GM18499 (cell line): ENCODE data around the gene CASKIN1.
A peak's percentile ranks its signal among the peaks of the same experiment; 100 is the strongest.
"Not testable (repeated sequence)": the region's sequence is repeated elsewhere in the genome, so short reads cannot be mapped to it uniquely, and the experiment has no call there.

ENCODE experiments used
- ATAC-seq: cut with Tn5 transposase; IDR thresholded peaks from one replicate; pipeline ENCODE4 v1.9.1; 2021; ENCODE audit warnings: moderate number of reproducible peaks; ENCODE audit not compliant: insufficient read depth, unreplicated experiment

Gene CASKIN1

GRCh38 chr16:2210386-2211365 lies 14.3 kb upstream of the CASKIN1 start, which contains the start of gene BRICD5:
Gene BRICD5 (minus strand): TSS chr16:2210863. CDS start chr16:2210833, 30 bp downstream.
- no peak for ATAC-seq

DNA sequence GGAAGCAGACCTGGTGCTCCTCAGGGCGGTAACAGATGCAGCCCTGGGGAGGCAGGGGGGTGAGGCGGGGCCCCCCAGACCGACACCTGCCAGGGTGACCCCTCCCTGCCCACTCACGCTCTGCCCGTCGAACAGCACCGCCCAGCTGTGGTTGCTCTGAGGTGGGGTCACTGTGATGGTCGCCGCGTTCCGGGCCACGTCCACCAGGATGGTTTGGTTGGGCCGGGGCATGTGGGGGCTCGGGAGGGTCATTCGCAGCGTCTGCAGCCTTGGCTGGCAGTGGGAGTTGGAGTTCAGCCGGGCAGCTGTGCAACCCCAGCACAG lies 13.6 kb upstream of the CASKIN1 start:
- ATAC-seq: no peak

DNA sequence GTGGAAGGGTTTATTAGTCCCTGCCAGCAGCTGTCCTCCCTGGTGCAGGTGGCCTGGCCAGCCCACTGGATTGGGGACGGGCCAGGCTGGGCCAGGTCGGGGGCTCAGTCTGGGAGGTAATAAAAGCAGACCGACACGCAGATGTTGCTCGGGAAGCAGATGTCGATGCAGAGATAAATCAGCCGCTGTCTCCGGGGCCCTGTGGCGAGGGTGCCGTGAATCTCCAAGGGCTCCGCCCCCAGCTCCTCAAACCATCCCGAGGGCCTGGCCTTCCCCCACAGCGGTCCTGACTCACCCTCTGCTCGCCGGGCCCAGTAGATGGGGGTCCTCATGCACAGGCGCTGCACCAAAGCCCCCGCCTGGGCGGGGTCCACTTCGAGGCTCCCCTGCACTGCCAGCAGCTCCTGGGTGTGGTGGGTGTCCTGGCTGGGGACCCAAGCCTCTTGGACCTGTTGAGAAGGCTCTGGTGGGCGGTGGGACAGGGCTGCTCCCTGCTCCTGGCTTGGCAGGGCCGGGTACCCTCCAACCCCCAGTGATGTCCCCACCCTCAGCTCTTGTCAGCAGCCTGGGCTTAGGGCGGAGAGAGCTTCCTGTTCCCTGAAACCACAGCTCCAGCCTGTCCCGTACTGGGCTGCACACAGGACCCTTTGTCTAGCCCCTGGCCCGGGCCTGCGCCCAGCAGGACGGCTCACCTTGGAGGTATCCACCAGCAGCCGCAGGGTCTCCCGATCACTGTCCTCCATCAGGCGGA lies 13.0 kb upstream of the CASKIN1 start:
- no peak for ATAC-seq

GRCh38 chr16:2208772-2209171 lies 12.4 kb upstream of the CASKIN1 start:
- ATAC-seq: no peak

DNA sequence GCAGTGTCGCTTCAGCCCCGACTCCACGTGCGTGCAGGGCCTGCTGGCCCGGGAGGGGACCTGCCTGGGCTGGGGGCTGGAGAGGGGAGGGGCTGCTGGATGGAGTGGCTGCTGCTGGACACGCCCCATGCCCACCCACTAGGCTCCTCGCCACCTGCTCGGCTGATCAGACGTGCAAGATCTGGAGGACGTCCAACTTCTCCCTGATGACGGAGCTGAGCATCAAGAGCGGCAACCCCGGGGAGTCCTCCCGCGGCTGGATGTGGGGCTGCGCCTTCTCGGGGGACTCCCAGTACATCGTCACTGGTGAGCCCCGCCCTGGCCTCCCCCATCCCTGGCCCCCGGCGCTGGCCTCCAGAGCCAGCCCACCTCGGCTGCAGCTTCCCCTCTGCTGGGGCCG lies 11.9 kb upstream of the CASKIN1 start:
- no peak for ATAC-seq

GRCh38 chr16:2207872-2208271 lies 11.5 kb upstream of the CASKIN1 start:
- ATAC-seq: no peak

- ATAC-seq: no peak
Observed at GRCh38 chr16:2206780-2207433, 10.5 kb upstream of the CASKIN1 start.

- ATAC-seq: no peak
Observed at GRCh38 chr16:2206420-2206779, 10.0 kb upstream of the CASKIN1 start.

- ATAC-seq: no peak
Observed at GRCh38 chr16:2205967-2206313, 9.5 kb upstream of the CASKIN1 start.

DNA sequence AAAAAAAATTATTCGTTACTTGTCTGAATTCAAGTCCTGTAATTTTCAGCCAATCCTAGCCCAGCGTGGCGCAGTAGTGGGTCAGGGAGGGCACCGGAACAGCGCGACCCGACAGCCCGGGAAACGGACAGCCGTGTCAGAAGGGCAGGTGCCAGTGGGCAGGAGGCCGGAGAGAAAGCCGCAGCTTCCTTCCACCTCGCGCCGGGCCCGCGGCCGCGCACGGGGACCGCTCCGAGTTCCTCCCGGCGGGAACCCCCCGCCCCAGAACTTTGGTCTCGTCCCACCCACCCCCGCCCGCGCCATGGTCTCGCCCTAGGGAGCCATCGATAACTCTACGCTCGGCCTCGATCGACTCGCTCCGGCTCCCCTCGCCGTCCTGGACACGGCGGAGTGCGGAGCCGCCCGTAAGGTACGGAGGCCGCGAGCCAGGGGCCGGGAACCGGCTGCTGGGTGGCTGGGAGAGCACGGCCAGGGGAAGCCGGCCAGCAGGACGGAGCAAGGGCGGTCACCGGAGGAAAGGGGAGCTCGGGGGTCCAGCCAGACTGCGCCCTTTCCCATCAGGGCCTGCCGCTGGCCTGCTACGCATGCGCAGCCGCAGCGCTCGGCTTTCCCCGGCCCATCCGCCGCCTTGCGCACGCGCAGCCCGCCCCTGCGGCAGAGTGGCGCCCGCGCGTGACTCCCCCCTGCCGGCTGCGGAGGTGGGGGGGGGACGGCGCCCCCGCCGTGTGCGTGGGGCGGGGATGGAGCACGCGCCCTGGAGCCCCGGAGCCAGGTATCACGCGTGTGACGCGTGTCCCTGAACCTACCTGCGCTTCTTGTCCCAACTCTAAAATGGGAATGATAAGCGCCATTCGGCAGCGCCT lies 8.9 kb upstream of the CASKIN1 start, which contains the start of gene MLST8:
Gene MLST8, plus strand, starts transcription at position 351 of the 863 bp plus-strand sequence. CDS start 632 bp downstream, outside the sequence.
- peak; percentile 45 for ATAC-seq

- no peak for ATAC-seq
Observed at GRCh38 chr16:2204416-2205103, 8.2 kb upstream of the CASKIN1 start.

- not testable (repeated sequence) for ATAC-seq
Observed at GRCh38 chr16:2203119-2203688, 6.8 kb upstream of the CASKIN1 start.

DNA sequence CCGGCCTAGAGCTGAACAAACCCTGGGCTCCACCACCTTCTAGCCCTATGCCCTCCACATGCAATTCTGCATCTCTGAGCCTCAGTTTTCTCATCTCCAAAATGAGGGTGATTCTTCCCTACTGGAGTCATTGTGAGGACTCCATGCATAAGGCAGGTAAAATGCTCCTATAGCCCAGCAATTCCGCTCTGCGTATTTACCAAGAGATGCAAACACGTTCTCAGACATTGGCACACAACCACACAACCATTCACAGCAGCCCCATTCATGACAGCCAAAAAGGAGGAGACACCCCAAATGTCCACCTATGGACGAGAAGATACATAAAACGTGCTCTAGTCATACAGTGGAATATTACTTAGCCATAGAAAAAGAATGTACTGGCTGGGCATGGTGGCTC lies 3.9 kb upstream of the CASKIN1 start:
- no peak for ATAC-seq

DNA sequence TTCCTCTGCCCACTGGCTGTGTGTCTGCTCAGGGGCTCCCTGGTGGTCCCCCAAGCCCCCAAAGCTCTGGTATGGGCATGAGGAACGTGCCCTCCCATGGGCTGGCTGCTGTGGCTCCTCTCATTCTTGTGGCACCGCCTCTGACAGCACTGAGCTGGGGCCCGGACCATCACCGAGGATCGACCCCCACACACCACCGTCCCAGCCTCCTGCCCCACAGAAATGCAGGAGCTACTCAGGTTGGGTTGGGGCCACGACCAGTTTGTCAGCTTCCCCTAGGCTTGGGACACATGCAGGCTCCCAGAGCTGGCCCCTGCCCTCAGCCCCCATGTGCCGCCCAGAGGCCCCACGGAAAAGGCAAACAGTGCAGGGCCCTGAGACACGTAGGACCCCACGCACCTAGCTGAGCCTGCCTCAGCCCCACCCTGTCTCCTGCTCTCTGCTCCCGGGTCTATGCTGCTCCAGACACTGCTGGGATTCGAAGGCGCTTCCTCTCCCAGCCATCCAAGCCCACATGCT lies 3.3 kb upstream of the CASKIN1 start:
- no peak for ATAC-seq

DNA sequence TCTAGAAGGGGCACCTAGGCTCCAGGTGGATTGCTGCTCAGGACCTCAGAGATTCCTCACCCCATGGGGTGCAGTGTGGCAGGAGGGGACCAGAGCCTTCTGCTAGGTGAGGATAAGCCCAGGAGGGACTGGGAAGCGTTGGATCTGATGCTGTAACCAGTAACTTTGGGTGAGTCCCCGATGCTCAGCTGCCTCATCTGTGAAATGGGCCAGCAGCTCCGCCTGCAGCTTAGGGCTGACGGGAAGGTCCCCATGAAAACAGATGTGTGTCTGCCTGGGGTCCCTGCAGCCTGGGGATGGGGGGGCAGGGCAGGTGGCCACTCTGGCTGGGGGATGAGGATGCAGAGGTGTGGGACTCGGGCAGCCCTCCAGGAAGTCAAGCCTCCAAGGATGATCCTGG lies 2.7 kb upstream of the CASKIN1 start:
- ATAC-seq: no peak

GRCh38 chr16:2198283-2198682 lies 1.9 kb upstream of the CASKIN1 start:
- ATAC-seq: no peak

DNA sequence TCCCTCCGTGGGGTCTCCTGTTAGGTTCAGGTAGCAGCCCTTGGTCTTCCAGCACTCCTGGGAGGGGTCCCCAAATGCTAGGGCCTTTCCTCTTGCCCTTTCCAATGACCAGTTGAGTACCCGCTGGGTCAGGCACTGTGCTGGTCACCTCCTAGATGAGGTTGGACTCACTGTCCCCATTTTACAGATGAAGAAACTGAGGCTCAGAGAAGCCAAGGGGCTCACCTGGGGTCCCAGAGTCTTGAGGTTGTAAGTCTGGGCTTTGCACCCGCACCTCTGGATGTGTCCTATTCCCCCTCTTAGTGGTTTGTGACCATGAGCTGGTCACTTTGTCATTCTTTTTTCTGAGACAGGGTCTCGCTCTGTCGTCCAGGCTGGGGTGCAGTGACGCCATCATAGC lies 1.4 kb upstream of the CASKIN1 start:
- no peak for ATAC-seq

DNA sequence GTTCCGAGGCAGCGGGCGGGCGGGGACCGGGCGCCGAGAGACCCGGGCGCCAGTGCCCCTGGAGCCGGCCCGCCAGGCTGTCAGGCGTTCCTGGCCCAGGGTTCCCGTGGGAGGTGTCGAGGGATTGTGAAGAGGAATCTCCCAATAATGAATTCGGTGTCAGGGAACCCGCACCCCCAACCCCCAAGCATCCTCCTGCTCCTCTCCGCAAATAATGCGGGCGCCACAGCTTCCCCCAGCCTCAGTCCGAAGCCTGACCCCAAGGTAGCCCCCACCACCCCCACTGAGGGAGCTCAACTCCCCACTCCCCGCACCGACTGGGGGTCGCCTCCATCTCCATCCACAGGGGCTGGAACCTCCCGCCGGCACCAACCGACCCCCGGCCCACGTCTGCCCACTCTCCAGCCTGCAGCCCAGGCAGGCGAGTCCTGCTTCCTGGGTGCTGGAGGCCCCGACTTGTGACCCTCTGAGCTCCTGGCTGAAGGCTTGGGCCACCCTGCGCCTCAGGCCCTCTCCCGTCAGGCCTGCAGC lies 641 bp upstream of the CASKIN1 start:
- no peak for ATAC-seq
